IMR-90 (cell line): ENCODE results near the gene SPNS1.

Source experiments
- CEBPB ChIP-seq: IDR thresholded peaks from 2 replicates; pipeline ENCODE4 v1.6.1; 2012; ENCODE audit warnings: low read depth, low read length, improper control_type of control experiment
- CHD1 ChIP-seq: IDR thresholded peaks from 2 replicates; pipeline ENCODE4 v1.6.1; 2012; ENCODE audit warnings: low read depth, low read length, improper control_type of control experiment
- CTCF ChIP-seq: conservative IDR thresholded peaks from 2 replicates; pipeline ENCODE4 v1.5.1; 2012; ENCODE audit warnings: mild to moderate bottlenecking, low read depth, low read length, improper control_type of control experiment
- ELK1 ChIP-seq: fragments of 150-350 bp; IDR thresholded peaks from 2 replicates; pipeline ENCODE4 v1.6.1; 2016; ENCODE audit warnings: low read depth, mild to moderate bottlenecking, low read length, moderate library complexity, borderline replicate concordance
- MAZ ChIP-seq: IDR thresholded peaks from 2 replicates; pipeline ENCODE4 v1.6.1; 2012; ENCODE audit warnings: low read depth, mild to moderate bottlenecking, low read length, improper control_type of control experiment, moderate library complexity, borderline replicate concordance
- MXI1 ChIP-seq: IDR thresholded peaks from 2 replicates; pipeline ENCODE4 v1.6.1; 2012; ENCODE audit warnings: low read depth, mild to moderate bottlenecking, low read length, moderate library complexity, borderline replicate concordance
- NFE2L2 ChIP-seq: fragments of 150-350 bp; IDR thresholded peaks from 2 replicates; pipeline ENCODE4 v1.6.1; 2016; ENCODE audit warnings: low read depth, mild to moderate bottlenecking, low read length
- POLR2A ChIP-seq: IDR thresholded peaks from 2 replicates; pipeline ENCODE4 v1.6.1; 2012; ENCODE audit warnings: mild to moderate bottlenecking, low read depth, low read length
- RAD21 ChIP-seq: IDR thresholded peaks from 2 replicates; pipeline ENCODE4 v1.6.1; 2012; ENCODE audit warnings: low read length, improper control_type of control experiment
- RCOR1 ChIP-seq: IDR thresholded peaks from 2 replicates; pipeline ENCODE4 v1.6.1; 2012; ENCODE audit warnings: mild to moderate bottlenecking, low read length, improper control_type of control experiment; ENCODE audit not compliant: insufficient replicate concordance
- RFX5 ChIP-seq: IDR thresholded peaks from 2 replicates; pipeline ENCODE4 v1.8.0; 2012; ENCODE audit warnings: low read depth, mild to moderate bottlenecking, low read length, moderate library complexity
- SMC3 ChIP-seq: fragments of 150-350 bp; IDR thresholded peaks from 2 replicates; pipeline ENCODE4 v1.6.1; 2016; ENCODE audit warnings: low read depth, mild to moderate bottlenecking, antibody characterized with exemption, low read length, moderate library complexity

- TF ChIP-seq POLR2A (no peak), RAD21 (no peak), CTCF (no peak), RFX5 (no peak), SMC3 (no peak), CEBPB (no peak), NFE2L2 (no peak), CHD1 (no peak), RCOR1 (no peak), MAZ (no peak), MXI1 (no peak), ELK1 (no peak)
Measured at GRCh38 chr16:28951410-28951943, 23.1 kb upstream of the SPNS1 start.
